VCaP (cell line): ENCODE data around the gene GALNT18.
A peak's percentile ranks its signal among the peaks of the same experiment; 100 is the strongest.

Experiments used
- H3K27ac ChIP-seq: fragments of 450-650 bp; 2 replicates; pipeline ENCODE4 v1.5.1; 2017
- CTCF ChIP-seq: fragments of 450-650 bp; conservative IDR thresholded peaks from 2 replicates; pipeline ENCODE4 v1.5.1; 2017; ENCODE audit warnings: mild to moderate bottlenecking, moderate library complexity

The GALNT18 gene

GRCh38 chr11:11505190-11505589 lies 116.6 kb downstream of the GALNT18 start:
- no peak overlapping the region for H3K27ac ChIP-seq

DNA sequence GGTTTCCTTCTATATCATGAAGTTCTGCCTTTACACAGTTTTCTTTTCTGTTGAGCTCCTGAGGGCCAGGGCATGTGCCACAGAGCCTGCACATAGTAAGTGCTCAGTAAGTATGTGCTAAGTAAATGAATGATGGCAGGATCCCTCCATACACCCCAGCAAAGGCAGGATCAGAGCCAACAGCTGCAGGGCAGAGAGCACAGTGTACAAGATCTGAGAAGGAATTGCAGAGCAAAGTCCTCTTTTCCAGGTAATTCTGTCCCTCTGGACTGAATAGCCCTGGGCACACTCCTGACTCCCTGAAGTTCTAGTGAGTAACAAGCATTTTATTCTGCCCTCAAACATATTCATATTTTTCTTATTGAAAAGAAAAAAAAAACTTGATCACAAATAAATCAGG lies 117.7 kb downstream of the GALNT18 start:
- peak overlapping the region; percentile 93; the same call in 1 of the 2 replicates for H3K27ac ChIP-seq

More at GRCh38 chr11:11505190-11505589, 116.6 kb downstream of the GALNT18 start:
- TF ChIP-seq CTCF, result no peak

DNA sequence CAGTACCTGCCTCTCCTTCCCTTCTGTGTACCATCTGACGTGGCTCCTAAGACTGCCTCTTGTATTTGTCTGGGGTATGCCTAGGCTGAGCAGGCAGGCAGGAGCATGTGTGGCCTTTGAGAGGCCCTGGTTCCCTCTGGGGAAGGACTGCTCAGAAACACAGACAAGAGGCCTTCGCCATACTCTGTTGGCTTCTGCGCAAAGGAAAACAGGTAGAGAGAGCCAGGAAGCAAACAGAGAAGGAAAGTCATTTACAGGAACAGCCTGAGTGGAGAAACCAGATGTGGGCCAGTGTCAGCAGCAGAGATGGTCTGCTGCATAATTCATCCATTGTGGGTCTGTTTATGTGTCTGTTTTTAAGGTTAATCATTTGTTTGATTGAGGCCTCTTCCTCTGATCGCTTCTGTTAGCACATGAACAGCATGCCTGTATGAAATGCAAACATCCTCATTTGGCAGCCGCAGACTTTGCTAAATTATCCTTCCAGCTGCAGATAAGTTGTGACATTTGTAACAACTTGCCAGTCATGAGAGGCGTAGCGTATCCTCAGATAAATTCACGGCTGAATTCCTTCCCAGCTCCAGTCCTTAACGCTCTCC lies 119.4 kb downstream of the GALNT18 start:
- peak overlapping the region; percentile 93 for H3K27ac ChIP-seq
- no peak for TF ChIP-seq CTCF

More for the DNA sequence above, 117.7 kb downstream of the GALNT18 start:
- no peak for TF ChIP-seq CTCF

DNA sequence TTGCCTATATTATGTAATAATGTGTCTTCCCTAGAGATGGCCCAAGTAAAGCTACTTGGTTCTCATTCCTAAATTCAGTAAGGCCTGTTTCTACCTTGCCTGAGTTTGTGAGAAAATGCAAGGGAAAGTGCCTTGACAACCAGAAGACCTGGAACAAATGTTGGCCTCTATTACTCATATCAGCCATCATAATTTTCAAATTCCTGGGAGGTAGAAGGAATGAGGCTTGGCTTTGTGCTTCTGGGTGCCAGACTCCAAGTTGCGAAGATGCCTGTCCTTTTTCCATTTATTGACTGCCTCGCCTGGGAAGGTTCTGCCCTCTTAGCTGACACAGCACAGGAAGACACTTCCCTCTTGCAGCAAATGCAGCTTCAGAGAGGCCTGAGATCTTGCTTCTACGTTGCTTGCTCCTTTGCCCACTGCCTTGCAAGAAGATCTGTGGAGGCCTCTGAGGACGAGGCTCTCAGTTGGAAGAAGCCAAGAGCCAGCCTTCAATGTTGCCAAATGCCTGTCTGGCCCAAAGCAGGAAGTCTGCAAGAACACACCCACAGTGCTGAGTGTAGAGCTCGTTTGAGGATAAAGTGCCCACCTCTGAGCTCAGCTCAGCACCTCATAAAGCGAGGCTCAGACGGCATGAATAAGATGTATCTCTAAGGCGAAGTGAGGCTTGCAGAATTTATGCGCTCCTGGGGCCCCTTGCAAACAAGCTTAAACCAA lies 120.1 kb downstream of the GALNT18 start:
- no peak for TF ChIP-seq CTCF
- H3K27ac ChIP-seq, result peak overlapping the region; percentile 93

DNA sequence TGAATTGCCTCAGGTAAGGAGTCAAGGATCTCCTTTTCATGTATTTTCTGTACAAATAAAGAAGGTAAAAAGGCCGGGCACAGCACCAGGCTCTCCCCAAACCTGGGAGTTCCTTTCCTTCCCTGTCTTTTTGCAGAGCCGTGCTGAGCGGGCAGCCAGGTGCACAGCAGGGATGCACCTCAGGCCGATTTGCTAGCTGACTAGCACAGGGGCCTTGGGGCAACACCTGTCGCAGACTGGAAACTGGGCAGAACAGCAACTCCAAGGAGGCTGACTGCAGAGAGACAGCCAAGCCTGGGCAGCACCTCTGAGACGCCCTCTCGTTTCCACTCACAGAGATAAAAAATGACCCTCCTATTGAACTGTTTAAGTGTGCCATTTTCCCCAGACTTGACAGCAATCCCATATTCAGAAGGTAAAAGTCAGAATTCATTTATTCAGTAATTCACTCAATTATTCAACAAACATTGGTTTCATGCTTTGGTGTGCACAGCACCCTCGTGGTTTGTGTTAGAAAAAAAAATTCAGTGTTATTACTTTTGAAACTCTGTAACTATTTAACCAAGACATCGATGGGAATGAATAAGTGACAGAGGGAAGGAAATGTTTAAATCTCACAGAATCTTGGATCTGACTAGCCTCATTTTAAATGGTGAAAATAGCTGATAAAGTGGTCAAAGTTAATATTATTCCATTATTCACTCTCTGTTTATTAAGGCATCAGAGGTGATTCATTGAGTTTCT lies 120.9 kb downstream of the GALNT18 start:
- peak overlapping the region; percentile 93 for H3K27ac ChIP-seq
- no peak for TF ChIP-seq CTCF

DNA sequence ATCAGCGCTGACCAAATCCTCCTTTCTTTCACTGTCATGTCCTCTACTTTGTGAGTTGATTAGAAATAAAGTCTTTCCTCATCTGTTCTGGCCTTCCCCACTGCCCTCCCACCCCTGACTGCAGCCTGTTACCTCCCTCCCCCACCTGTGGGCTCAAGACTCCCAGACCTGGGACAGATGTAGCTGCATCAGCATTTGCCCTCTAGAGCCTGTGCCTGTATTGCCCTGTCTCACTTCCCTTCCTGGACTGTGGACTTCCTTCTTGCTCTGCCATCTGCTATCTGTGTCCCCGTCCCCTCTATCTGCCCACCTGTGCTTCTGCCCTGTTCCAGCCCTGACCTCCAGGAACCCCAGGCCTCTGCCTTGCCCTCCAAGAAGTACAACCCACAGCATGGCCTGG lies 122.5 kb downstream of the GALNT18 start:
- TF ChIP-seq CTCF, result no peak

GRCh38 chr11:11498195-11498594 lies 123.6 kb downstream of the GALNT18 start:
- H3K27ac ChIP-seq, result no peak overlapping the region
- TF ChIP-seq CTCF, result no peak

More for the DNA sequence above, 122.5 kb downstream of the GALNT18 start:
- H3K27ac ChIP-seq, result no peak overlapping the region
